Inflammatory macrophage treated with lipopolysaccharide for 1 hour (primary cell): Measurements from ENCODE around the gene PRDX6.
"Not testable (repeated sequence)": the region's sequence is repeated elsewhere in the genome, so short reads cannot be mapped to it uniquely, and the experiment has no call there.

ENCODE experiments used
- DNase-seq, 2 donors: peaks; one replicate each; pipeline ENCODE4 v3.0.0-alpha.2; 2020 to 2022

Gene PRDX6

GRCh38 chr1:173477286-173478093, at the start of gene PRDX6:
TSS of gene PRDX6 (plus strand) at chr1:173477335. CDS start at chr1:173477398, 63 bp downstream.
- DNase-seq, result no peak

- peak; percentile 78 to 89 for DNase-seq
These were observed 47.4 kb upstream of the PRDX6 start for GRCh38 chr1:173429471-173430402.

GRCh38 chr1:173430677-173431303, 46.3 kb upstream of the PRDX6 start:
- DNase-seq, result no peak

GRCh38 chr1:173431304-173432045, 45.7 kb upstream of the PRDX6 start:
- DNase-seq, result peak; percentile 75 to 100

DNA sequence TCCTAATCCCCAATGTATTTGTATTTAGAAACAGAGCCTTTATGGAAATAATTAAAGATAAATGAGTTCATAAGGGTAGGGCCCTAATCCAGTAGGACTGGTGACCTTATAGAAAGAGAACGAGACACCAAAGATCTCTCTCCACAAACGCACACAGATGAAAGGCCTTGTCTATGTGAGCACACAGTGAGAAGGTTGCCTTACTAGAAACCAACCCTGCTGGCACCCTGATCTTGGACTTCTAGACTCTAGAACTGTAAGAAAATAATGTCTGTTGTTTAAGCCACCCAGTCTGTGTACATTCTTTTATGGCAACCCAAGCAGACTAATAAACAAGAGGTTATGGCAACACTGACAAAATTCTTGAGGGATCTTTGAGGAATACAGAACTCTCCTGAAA, 44.8 kb upstream of the PRDX6 start:
- no peak for DNase-seq

GRCh38 chr1:173433751-173434326, 43.3 kb upstream of the PRDX6 start:
- DNase-seq, result no peak

DNA sequence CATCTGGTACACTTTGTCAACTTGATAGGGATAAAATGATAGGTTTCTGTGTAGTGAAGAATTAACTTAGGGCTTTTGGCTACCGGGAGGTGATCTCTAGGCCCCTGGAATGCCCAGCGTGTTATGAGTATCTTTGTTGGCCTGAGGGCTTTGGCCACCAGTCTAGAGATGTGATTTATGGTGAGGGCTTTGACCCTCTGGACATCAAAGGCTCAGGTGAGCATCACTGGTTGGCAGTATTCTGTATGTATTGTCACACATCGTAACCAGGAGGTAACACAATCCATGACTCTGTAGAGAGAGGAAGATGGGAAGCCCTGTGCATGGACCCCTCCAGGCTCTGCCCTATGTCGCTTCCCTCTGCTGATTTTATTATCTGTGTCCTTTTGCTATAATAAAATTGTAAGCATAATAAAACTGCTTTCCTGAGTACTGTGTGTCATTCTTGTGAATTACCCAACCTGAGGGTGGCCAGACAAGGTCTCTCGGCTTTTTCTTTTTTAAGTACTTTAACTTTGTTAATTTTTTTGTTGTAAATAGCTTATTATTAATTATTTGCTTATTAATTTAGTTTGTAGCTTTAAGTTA, 40.2 kb upstream of the PRDX6 start:
- DNase-seq, result no peak

DNA sequence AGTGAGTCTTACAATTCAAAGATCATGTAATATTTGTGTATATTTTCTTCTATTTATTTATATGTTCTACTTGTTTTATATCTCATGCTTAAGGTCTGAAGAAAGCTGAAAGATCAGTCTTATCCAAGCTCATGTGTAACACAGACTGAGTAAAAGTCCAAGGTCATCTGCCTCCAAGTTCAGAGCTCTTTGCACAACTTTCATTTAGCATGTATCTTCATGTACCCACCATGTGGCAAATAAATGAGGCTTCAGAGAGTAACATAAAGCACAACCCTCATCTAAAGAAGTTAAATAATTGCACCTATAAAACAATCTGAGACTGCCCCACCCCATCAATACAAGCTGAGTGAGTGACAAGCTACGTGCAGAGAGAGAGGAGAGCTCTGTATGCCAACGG, 38.5 kb upstream of the PRDX6 start:
- DNase-seq, result no peak

GRCh38 chr1:173440430-173440829, 36.7 kb upstream of the PRDX6 start:
- no peak for DNase-seq

DNA sequence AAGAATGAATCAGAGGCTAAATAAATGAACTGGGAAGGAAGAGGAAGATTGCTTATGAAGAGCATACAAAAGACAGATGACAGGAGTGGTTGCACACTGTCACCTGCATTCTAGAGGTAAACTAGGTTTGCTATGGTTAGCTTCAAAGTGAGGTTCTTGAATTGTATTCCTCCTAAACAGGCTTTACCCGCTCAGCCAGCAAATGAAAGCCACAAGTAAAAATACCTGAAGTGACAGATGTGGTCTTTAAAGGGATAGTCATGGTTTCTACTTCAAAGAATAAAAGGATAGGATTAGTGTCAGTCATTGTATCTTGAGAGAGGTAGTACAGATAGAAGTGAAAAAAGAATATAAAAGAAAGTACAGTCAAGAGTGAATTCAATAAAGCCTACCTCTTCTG, 32.4 kb upstream of the PRDX6 start:
- no peak for DNase-seq

DNA sequence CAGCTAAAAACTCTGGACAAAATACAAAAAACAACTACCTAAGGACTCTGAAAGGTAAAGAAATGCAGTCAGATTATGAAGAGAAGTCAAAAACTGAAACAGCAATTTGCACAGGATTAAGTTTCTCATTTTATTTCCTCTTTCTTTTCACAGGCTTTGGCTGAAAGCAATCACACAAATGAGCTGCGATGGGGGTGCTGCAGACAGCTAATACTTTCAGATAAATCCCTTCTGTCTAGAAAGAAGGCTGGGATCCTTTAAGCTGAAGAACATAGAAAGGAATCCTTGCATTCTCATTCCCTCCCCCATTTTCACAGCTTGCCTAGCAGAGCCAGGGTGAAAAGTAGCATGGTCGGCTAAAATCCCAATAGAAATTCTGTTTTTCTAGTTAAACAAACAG, 32.0 kb upstream of the PRDX6 start:
- DNase-seq, result no peak

DNA sequence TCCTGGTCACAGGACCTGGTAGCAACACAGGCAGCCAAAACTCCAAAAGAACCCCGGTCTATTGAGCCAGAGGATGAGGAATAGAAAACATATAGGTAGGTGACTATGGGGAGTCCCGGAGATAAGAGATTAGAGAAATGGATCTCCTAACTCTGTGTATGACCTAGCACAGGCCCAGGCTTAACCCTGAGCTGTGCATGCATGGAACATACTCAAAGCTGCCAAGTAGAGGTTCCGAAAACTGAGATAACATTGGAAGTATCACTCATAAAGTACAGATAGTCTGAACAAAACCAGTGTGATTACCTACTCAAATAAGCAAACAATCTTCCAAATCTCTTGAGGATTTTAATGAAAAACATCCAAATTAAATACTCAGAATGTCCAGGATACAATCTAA, 31.5 kb upstream of the PRDX6 start:
- no peak for DNase-seq

GRCh38 chr1:173447224-173447623, 29.9 kb upstream of the PRDX6 start:
- DNase-seq, result no peak

DNA sequence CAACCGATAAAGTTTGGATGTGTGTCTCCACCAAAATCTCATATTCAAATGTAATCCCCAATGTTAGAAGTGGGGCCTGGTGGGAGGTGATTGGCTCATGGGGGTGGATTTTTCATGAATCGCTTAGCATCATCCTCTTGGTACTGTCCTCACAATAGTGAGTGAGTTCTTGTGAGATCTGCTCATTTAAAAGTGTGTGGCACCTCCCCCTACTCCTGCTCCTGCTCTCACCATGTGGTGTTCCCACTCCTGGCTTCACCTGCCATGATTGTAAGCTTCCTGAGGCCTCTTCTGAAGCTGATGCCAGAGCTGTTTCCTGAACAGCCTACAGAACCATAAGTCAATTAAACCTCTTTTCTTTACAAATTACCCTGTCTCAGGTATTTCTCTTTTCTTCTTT, 28.2 kb upstream of the PRDX6 start:
- DNase-seq, result no peak

GRCh38 chr1:173451981-173452380, 25.2 kb upstream of the PRDX6 start:
- DNase-seq, result no peak

DNA sequence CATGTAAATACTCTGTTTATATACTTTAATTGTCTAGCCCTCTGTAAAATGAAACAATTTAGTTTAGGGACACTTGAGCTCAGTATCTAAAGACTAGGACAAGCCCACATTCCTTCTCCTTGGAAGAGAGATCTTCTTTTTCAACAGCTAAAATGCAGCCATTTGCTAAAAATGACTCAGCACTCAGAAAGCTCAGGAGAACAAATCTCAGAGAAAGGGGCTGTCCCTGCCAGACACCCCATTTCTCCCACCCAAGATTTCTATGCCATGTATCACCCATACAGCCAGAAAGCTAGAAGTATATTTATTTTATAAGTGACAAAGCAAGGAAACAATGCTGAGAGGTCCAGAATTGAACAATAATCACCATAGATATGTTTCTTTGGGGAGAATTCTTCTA, 23.2 kb upstream of the PRDX6 start:
- DNase-seq, result no peak

- no peak for DNase-seq
These were observed 22.1 kb upstream of the PRDX6 start for GRCh38 chr1:173454966-173455524.

- no peak for DNase-seq
These were observed 17.2 kb upstream of the PRDX6 start for GRCh38 chr1:173459885-173460284.

GRCh38 chr1:173462666-173463065, 14.5 kb upstream of the PRDX6 start:
- DNase-seq, result not testable (repeated sequence)

DNA sequence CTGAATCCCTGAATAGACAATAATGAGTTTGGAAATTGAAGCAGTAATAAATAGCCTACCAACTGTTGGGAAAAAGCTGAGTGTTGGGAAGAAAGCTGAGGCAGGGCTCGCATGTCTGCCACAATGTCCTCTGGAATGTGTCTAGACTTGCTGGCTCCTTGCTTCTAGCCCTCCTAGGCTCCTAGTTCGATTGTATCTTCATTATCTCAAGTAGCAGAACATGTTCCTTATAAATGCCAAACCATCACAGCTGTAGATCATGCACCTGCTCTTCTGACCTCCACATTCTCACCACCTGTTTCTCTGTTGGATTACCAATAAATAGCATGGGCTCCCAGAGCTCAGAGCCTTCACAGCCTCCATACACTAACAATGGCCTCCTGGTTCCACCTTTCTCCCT, 12.9 kb upstream of the PRDX6 start:
- DNase-seq, result not testable (repeated sequence)

DNA sequence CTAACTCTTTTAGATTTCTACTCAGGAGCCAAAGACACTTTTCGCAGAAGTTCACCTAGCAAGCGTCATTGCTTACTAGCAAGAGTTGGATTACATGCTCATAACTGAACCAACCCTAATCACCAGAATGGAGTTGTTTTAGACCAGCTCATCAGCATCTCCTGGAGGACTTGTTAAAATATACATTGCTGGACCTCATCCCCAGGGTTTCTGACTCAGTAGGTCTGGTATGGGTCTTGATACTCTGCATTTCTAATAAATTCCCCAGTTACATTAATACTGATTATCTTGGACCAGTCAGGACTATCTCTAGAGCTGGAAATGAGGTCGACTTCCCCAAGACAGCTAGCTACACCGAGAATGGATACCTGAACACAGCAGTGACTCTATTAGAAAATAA, 9.7 kb upstream of the PRDX6 start:
- no peak for DNase-seq

DNA sequence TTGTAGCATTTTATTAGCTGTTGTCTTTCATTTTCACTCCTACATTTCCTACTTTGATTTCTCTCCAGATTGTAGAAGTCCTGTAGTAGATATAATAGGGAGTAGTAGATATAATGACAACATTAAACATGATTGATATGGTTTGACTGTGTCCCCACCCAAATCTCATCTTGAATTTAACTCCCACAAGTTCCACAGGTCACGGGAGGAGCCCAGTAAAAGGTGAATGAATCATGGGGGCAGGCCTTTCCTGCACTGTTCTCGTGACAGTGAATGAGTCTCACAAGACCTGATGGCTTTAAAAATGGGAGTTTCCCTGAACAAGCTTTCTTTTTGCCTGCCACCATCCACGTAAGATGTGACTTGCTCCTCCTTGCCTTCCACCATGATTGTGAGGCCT, 7.5 kb upstream of the PRDX6 start:
- DNase-seq, result no peak
